ENCODE measurements around the gene SLIRP. TPM values are rescaled to one million over a fixed set of nuclear protein-coding genes. Genes with fewer than 3 reads are reported as not detected.
"Not testable (repeated sequence)": the region's sequence is repeated elsewhere in the genome, so short reads cannot be mapped to it uniquely, and the experiment has no call there.

Gene SLIRP
- total and polyA plus RNA-seq, 2 donors (not counting 1 experiment from before 2014, with no cell fraction given), result 117 to 155 TPM

DNA sequence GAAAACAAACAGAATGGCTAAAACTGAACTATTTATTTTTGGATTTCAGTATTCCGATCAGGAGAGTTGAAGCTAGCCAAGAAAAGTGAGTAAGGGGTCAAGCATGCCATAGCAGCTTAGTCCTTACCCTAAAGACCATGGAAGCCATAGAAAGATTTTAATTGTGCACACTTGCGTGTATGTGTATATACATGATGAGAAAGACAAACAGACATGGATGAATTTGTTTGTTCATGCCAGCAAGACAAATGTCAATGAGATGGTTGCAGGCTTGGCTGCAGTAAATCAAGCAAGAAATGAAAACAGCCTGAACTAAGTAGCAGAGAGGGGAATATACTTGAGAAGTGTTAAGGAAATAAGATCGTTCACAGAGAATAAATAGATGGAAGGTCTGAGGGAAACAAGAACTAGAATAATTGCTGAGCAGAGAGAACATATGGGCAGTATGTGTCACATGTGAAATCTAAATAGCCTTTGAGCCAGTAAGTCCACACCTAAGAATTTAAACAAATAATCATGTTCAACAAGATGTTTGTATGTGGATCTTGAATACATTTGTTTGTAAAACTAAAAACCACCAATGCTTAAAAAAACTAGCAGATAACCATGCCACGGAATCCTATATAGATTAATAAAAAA, 38.3 kb downstream of the SLIRP start:
- TF ChIP-seq, protein P1, sequence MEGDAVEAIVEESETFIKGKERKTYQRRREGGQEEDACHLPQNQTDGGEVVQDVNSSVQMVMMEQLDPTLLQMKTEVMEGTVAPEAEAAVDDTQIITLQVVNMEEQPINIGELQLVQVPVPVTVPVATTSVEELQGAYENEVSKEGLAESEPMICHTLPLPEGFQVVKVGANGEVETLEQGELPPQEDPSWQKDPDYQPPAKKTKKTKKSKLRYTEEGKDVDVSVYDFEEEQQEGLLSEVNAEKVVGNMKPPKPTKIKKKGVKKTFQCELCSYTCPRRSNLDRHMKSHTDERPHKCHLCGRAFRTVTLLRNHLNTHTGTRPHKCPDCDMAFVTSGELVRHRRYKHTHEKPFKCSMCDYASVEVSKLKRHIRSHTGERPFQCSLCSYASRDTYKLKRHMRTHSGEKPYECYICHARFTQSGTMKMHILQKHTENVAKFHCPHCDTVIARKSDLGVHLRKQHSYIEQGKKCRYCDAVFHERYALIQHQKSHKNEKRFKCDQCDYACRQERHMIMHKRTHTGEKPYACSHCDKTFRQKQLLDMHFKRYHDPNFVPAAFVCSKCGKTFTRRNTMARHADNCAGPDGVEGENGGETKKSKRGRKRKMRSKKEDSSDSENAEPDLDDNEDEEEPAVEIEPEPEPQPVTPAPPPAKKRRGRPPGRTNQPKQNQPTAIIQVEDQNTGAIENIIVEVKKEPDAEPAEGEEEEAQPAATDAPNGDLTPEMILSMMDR (conservative IDR thresholded peaks at IDR 0.05 in 1 of 2, IDR thresholded peaks at IDR 0.05 in 1 of 2; ENCODE audit: low read depth in 1 of 2, low read length in 2 of 2), result no peak
- TF ChIP-seq EZH2 (IDR thresholded peaks at IDR 0.05; ENCODE audit: low read length, missing control alignments), result no peak
- H3K27ac ChIP-seq (ENCODE audit: insufficient read depth, low read length), result no peak overlapping the region
- H3K4me2 ChIP-seq (ENCODE audit: extremely low read depth, insufficient read depth, low read length), result no peak overlapping the region
- no peaks in the 10 kb centered on the region for H3K9me3 ChIP-seq (ENCODE audit: control insufficient read depth, insufficient read depth, low read depth, low read length)
- H4K20me1 ChIP-seq (ENCODE audit: control insufficient read depth, extremely low read depth, insufficient read depth, low read length), result no peaks in the 10 kb centered on the region
- no peak for DNase-seq (ENCODE audit: low read depth in 2 of 2)
- no peak overlapping the region for H2AFZ ChIP-seq (ENCODE audit: low read length)
- H3K79me2 ChIP-seq (ENCODE audit: control insufficient read depth, insufficient read depth, low read length), result peaks cover 2% of the 10 kb centered on the region
- H3K4me1 ChIP-seq (ENCODE audit: control insufficient read depth, extremely low read depth, insufficient read depth, low read length), result no peaks in the 10 kb centered on the region
- H3K9ac ChIP-seq (ENCODE audit: insufficient read depth, low read length), result no peak overlapping the region
- H3K4me3 ChIP-seq (replicated peaks in 1 of 4; ENCODE audit: control extremely low read depth in 1 of 4, insufficient read depth in 1 of 4, low read depth in 3 of 4, low read length in 4 of 4), result no peak overlapping the region
- H3K36me3 ChIP-seq (ENCODE audit: control insufficient read depth, insufficient read depth, low read length), result peaks cover 5% of the 10 kb centered on the region
- no peaks in the 10 kb centered on the region for H3K27me3 ChIP-seq (ENCODE audit: control insufficient read depth, insufficient read depth, low read length)

- not testable (repeated sequence) for H3K4me2 ChIP-seq (ENCODE audit: extremely low read depth, insufficient read depth, low read length); H3K9ac ChIP-seq (ENCODE audit: insufficient read depth, low read length); DNase-seq (ENCODE audit: low read depth in 2 of 2); H3K4me3 ChIP-seq (replicated peaks in 1 of 4; ENCODE audit: control extremely low read depth in 1 of 4, insufficient read depth in 1 of 4, low read depth in 3 of 4, low read length in 4 of 4); H4K20me1 ChIP-seq (ENCODE audit: control insufficient read depth, extremely low read depth, insufficient read depth, low read length); H3K36me3 ChIP-seq (ENCODE audit: control insufficient read depth, insufficient read depth, low read length); H2AFZ ChIP-seq (ENCODE audit: low read length); H3K27ac ChIP-seq (ENCODE audit: insufficient read depth, low read length); H3K4me1 ChIP-seq (ENCODE audit: control insufficient read depth, extremely low read depth, insufficient read depth, low read length); H3K79me2 ChIP-seq (ENCODE audit: control insufficient read depth, insufficient read depth, low read length); H3K9me3 ChIP-seq (ENCODE audit: control insufficient read depth, insufficient read depth, low read depth, low read length); H3K27me3 ChIP-seq (ENCODE audit: control insufficient read depth, insufficient read depth, low read length)
These were observed 39.5 kb downstream of the SLIRP start for GRCh38 chr14:77747425-77747824.

DNA sequence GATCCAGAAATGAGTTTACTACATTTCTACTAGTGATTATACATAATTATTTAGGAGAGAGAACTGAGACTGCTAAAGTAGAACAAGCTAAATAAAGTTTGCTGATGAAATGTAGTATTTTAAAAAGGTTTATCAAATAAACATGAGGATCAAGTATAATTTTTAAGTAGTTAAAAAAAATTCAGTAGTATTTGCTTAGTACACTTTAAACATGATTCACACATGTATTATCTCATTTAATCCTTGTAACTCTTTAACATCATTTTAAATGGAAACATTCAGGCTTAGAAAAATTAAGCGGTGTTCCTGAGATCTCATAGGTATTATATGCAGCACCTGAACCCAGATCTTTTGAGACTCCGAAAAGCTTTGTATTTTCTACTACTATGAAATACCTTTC, 44.4 kb downstream of the SLIRP start:
- no peaks in the 10 kb centered on the region for H3K4me1 ChIP-seq (ENCODE audit: control insufficient read depth, extremely low read depth, insufficient read depth, low read length)
- H2AFZ ChIP-seq (ENCODE audit: low read length), result no peak overlapping the region
- peaks cover 22% of the 10 kb centered on the region for H3K79me2 ChIP-seq (ENCODE audit: control insufficient read depth, insufficient read depth, low read length)
- no peak for DNase-seq (ENCODE audit: low read depth in 2 of 2)
- H4K20me1 ChIP-seq (ENCODE audit: control insufficient read depth, extremely low read depth, insufficient read depth, low read length), result no peaks in the 10 kb centered on the region
- H3K9me3 ChIP-seq (ENCODE audit: control insufficient read depth, insufficient read depth, low read depth, low read length), result no peaks in the 10 kb centered on the region
- H3K4me3 ChIP-seq (replicated peaks in 1 of 4; ENCODE audit: control extremely low read depth in 1 of 4, insufficient read depth in 1 of 4, low read depth in 3 of 4, low read length in 4 of 4), result no peak overlapping the region
- TF ChIP-seq EZH2 (IDR thresholded peaks at IDR 0.05; ENCODE audit: low read length, missing control alignments), result no peak
- TF ChIP-seq, protein P1 (conservative IDR thresholded peaks at IDR 0.05 in 1 of 2, IDR thresholded peaks at IDR 0.05 in 1 of 2; ENCODE audit: low read depth in 1 of 2, low read length in 2 of 2), result no peak
- H3K27me3 ChIP-seq (ENCODE audit: control insufficient read depth, insufficient read depth, low read length), result no peaks in the 10 kb centered on the region
- peaks cover 5% of the 10 kb centered on the region for H3K36me3 ChIP-seq (ENCODE audit: control insufficient read depth, insufficient read depth, low read length)
- H3K9ac ChIP-seq (ENCODE audit: insufficient read depth, low read length), result no peak overlapping the region
- H3K27ac ChIP-seq (ENCODE audit: insufficient read depth, low read length), result no peak overlapping the region
- H3K4me2 ChIP-seq (ENCODE audit: extremely low read depth, insufficient read depth, low read length), result no peak overlapping the region
